HG02623 (cell line): Measurements from ENCODE around the gene KCNJ1.
A peak's percentile ranks its signal among the peaks of the same experiment; 100 is the strongest.

ENCODE experiments used
- ATAC-seq: cut with Tn5 transposase; IDR thresholded peaks from one replicate; pipeline ENCODE4 v1.9.1; 2021; ENCODE audit warnings: moderate library complexity; ENCODE audit not compliant: unreplicated experiment

KCNJ1 gene

GRCh38 chr11:128853559-128853958 is 13.5 kb downstream of the KCNJ1 start:
- no peak for ATAC-seq

- ATAC-seq, result no peak
Observed at GRCh38 chr11:128852327-128853023, 14.6 kb downstream of the KCNJ1 start.

- ATAC-seq, result peak; percentile 73
Observed at GRCh38 chr11:128848815-128849455, 18.2 kb downstream of the KCNJ1 start.

GRCh38 chr11:128846985-128847384 is 20.1 kb downstream of the KCNJ1 start:
- no peak for ATAC-seq

- ATAC-seq, result no peak
Observed at GRCh38 chr11:128845334-128845780, 21.7 kb downstream of the KCNJ1 start.

- no peak for ATAC-seq
Observed at GRCh38 chr11:128843198-128843785, 23.8 kb downstream of the KCNJ1 start.

- peak; percentile 54 for ATAC-seq
Observed at GRCh38 chr11:128841461-128842072, 25.5 kb downstream of the KCNJ1 start.

- ATAC-seq, result no peak
Observed at GRCh38 chr11:128840783-128841182, 26.3 kb downstream of the KCNJ1 start.

- no peak for ATAC-seq
Observed at GRCh38 chr11:128840137-128840536, 27.0 kb downstream of the KCNJ1 start.

GRCh38 chr11:128839081-128839480 is 28.0 kb downstream of the KCNJ1 start:
- ATAC-seq, result no peak

- no peak for ATAC-seq
Observed at GRCh38 chr11:128837627-128838026, 29.5 kb downstream of the KCNJ1 start.

- ATAC-seq, result no peak
Observed at GRCh38 chr11:128835741-128836430, 31.2 kb downstream of the KCNJ1 start.

GRCh38 chr11:128834157-128834556 is 32.9 kb downstream of the KCNJ1 start:
- no peak for ATAC-seq

- peak; percentile 41 for ATAC-seq
Observed at GRCh38 chr11:128832121-128832497, 35.0 kb downstream of the KCNJ1 start.

- peak; percentile 76 for ATAC-seq
Observed at GRCh38 chr11:128831174-128832120, 35.6 kb downstream of the KCNJ1 start.

GRCh38 chr11:128830290-128831173 is 36.6 kb downstream of the KCNJ1 start:
- ATAC-seq, result peak; percentile 7

- ATAC-seq, result no peak
Observed at GRCh38 chr11:128828350-128828749, 38.7 kb downstream of the KCNJ1 start.

- ATAC-seq, result no peak
Observed at GRCh38 chr11:128827191-128827893, 39.8 kb downstream of the KCNJ1 start.
